Measurements from ENCODE around the gene TRIM8.

GRCh38 chr10:102679596-102679995, 35.3 kb downstream of the TRIM8 start:
- TF ChIP-seq CTCF (IDR thresholded peaks at IDR 0.05), result no peak
- no peak for TF ChIP-seq POLR2AphosphoS5 (IDR thresholded peaks at IDR 0.05)

All from prostate gland (tissue), 2 donors.